ENCODE data around the gene LINGO1. TPM values are rescaled to one million over a fixed set of nuclear protein-coding genes. Genes with fewer than 3 reads are reported as not detected.

LINGO1 gene
- total RNA-seq, 2 experiments from 2014 or later, result not detected

DNA sequence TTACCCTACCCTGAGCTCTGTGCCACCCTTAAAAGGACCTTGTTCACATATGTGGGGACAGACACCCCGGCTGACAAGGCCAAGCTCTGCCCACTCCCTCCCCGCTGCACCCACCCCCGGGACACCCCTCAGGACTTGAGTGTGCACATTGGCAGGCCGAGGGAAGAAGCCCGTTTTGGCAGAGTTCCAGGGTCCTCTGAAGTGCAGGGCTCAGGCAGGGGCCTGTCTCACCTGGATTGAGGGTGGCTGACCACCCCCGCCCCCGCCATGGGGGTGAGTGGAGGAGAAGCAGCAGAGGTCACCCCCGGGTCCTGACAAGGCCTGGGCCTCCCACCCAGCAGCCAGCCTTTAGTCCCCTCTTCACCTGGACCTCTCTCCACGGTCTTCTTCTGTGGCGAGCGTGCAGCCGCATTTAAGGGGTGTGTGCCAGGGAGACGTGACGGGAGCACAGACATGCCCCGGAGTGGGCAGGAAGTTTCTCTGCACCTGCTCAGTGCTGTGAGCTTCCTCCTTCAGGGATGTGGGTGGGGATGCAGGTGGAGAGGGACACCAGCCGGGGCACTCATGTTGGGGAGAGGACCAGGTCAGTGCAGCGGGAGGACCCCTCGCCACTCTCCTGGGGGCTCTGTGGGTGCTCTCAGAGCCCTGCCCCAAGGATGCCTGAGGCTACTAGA lies 50.7 kb downstream of the LINGO1 start:
- ChIA-PET POLR2A (no interaction called here), CTCF (ENCODE audit: unreplicated experiment) (no interaction called here)
- DNase-seq (ENCODE audit: low spot score), result no peak
- H3K9me2 ChIP-seq (ENCODE audit: insufficient read depth, low read length), result no peaks in the 10 kb centered on the region
- no peak overlapping the region for H3K4me2 ChIP-seq (ENCODE audit: low read length)
- H3K27ac ChIP-seq (ENCODE audit: low read depth, low read length, poor library complexity, severe bottlenecking), result no peak overlapping the region
- no peaks in the 10 kb centered on the region for H3K36me3 ChIP-seq (ENCODE audit: insufficient read depth, low read length)
- no peaks in the 10 kb centered on the region for H3K4me1 ChIP-seq (ENCODE audit: insufficient read depth, low read length, poor library complexity, severe bottlenecking)
- BruUV-seq (replicated peaks), result no TSS peak
- H4K20me1 ChIP-seq (ENCODE audit: insufficient read depth, low read length), result no peaks in the 10 kb centered on the region
- no peak overlapping the region for H3K4me3 ChIP-seq (ENCODE audit: low read depth, low read length, poor library complexity, severe bottlenecking)
- H3K79me2 ChIP-seq (ENCODE audit: insufficient read depth, low read depth, low read length), result no peaks in the 10 kb centered on the region
- intact Hi-C loops (cut with micrococcal nuclease; ENCODE audit: unreplicated experiment), result no loop called here
- H3K9me3 ChIP-seq (ENCODE audit: low read length), result no peaks in the 10 kb centered on the region
- no peak for TF ChIP-seq EZH2phosphoT487 (IDR thresholded peaks at IDR 0.05; ENCODE audit: borderline replicate concordance, low read depth, low read length)
- TF ChIP-seq, protein P1, sequence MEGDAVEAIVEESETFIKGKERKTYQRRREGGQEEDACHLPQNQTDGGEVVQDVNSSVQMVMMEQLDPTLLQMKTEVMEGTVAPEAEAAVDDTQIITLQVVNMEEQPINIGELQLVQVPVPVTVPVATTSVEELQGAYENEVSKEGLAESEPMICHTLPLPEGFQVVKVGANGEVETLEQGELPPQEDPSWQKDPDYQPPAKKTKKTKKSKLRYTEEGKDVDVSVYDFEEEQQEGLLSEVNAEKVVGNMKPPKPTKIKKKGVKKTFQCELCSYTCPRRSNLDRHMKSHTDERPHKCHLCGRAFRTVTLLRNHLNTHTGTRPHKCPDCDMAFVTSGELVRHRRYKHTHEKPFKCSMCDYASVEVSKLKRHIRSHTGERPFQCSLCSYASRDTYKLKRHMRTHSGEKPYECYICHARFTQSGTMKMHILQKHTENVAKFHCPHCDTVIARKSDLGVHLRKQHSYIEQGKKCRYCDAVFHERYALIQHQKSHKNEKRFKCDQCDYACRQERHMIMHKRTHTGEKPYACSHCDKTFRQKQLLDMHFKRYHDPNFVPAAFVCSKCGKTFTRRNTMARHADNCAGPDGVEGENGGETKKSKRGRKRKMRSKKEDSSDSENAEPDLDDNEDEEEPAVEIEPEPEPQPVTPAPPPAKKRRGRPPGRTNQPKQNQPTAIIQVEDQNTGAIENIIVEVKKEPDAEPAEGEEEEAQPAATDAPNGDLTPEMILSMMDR (conservative IDR thresholded peaks at IDR 0.05; ENCODE audit: low read length), result no peak
- no peak overlapping the region for H2AFZ ChIP-seq (ENCODE audit: low read length)

DNA sequence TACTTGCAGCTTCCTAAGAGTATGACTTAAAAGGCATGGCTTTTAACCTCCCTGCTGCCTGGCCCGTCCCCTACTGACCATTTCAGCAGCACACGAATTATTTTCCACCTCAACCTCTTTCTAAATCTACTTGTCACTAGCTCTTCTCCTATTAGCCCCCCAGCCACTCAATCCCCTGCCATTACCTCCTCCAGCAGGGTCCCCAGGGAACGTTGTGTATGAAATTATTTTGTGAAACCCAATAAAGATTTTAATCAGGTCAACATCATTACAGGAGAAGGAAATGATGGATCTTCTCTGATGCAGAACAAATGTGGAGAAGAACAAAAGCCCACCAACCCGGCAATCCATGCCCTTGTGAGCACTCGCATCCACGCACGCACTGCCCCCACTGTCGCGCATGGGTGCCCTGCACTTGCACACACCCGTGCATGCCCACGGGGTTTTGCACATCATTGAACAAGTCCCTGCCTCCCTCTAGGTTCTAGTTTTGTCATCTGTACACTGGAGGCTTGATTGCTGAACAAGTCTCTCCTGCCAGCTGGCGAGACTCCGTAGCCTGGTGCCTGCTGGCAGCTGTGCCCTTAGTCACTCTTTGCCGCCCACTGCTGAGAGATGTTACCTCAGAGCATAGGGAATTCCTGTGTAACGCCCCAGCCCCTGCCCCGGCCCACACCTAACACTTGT lies 51.6 kb downstream of the LINGO1 start:
- TF ChIP-seq, protein P1 (conservative IDR thresholded peaks at IDR 0.05; ENCODE audit: low read length), result no peak
- no peak for TF ChIP-seq EZH2phosphoT487 (IDR thresholded peaks at IDR 0.05; ENCODE audit: borderline replicate concordance, low read depth, low read length)
- POLR2A ChIA-PET, result no interaction called here
- no peaks in the 10 kb centered on the region for H3K9me2 ChIP-seq (ENCODE audit: insufficient read depth, low read length)
- H3K9me3 ChIP-seq (ENCODE audit: low read length), result no peaks in the 10 kb centered on the region
- H3K36me3 ChIP-seq (ENCODE audit: insufficient read depth, low read length), result no peaks in the 10 kb centered on the region
- DNase-seq (ENCODE audit: low spot score), result no peak
- CTCF ChIA-PET (ENCODE audit: unreplicated experiment), result no interaction called here
- H3K4me1 ChIP-seq (ENCODE audit: insufficient read depth, low read length, poor library complexity, severe bottlenecking), result no peaks in the 10 kb centered on the region
- no peak overlapping the region for H3K27ac ChIP-seq (ENCODE audit: low read depth, low read length, poor library complexity, severe bottlenecking)
- H3K79me2 ChIP-seq (ENCODE audit: insufficient read depth, low read depth, low read length), result no peaks in the 10 kb centered on the region
- intact Hi-C loops (cut with micrococcal nuclease; ENCODE audit: unreplicated experiment), result no loop called here
- H2AFZ ChIP-seq (ENCODE audit: low read length), result no peak overlapping the region
- no peak overlapping the region for H3K4me3 ChIP-seq (ENCODE audit: low read depth, low read length, poor library complexity, severe bottlenecking)
- H4K20me1 ChIP-seq (ENCODE audit: insufficient read depth, low read length), result no peaks in the 10 kb centered on the region
- no peak overlapping the region for H3K4me2 ChIP-seq (ENCODE audit: low read length)
- no TSS peak for BruUV-seq (replicated peaks)
